ENCODE results near the gene NUMBL. TPM values are rescaled to one million over a fixed set of nuclear protein-coding genes. Genes with fewer than 3 reads are reported as not detected.
"Not testable (repeated sequence)": the region's sequence is repeated elsewhere in the genome, so short reads cannot be mapped to it uniquely, and the experiment has no call there.

NUMBL gene
- total and polyA plus RNA-seq, 2 experiments from 2014 or later: 33.4 to 35.1 TPM

DNA sequence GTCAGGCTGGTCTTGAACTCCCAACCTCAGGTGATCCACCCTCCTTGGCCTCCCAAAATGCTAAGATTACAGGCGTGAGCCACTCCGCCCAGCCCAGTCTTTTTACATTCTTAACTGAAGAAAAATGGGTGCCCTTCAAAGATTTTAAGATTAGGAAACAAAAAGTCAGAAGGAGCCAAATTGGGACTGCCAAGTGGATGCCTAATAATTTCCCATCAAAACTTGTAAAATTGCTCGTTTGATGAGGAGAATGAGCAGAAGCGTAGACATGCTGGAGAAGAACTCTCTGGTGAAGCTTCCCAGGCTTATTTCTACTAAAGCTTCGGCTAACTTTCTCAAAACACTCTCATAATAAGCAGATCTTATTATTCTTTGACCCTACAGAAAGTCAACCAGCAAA, 31.3 kb downstream of the NUMBL start:
- no peak overlapping the region for H3K4me3 ChIP-seq
- no peaks in the 10 kb centered on the region for H3K9me2 ChIP-seq (ENCODE audit: insufficient read depth)
- H3K4me1 ChIP-seq (ENCODE audit: insufficient read depth): 0 out of 2 replicates have a peak, but pooled peaks cover 6% of the 10 kb centered on the region
- no peak overlapping the region for H3K27ac ChIP-seq
- DNase-seq: no peak
- TF ChIP-seq EZH2 (IDR thresholded peaks at IDR 0.05; ENCODE audit: insufficient read depth, poor library complexity, severe bottlenecking) (no peak), EZH2phosphoT487 (IDR thresholded peaks at IDR 0.05; ENCODE audit: insufficient read depth, low read depth) (no peak)
- H3K9me3 ChIP-seq (ENCODE audit: low read depth): no peaks in the 10 kb centered on the region
- H3F3A ChIP-seq (ENCODE audit: insufficient read depth): peaks cover 15% of the 10 kb centered on the region
- H3K36me3 ChIP-seq (ENCODE audit: low read depth): no peaks in the 10 kb centered on the region
- H3K4me2 ChIP-seq (ENCODE audit: unreplicated experiment): no peak overlapping the region
- no peak overlapping the region for H3K9ac ChIP-seq
- 45 to 47% methylated on average over 5 of the region's 5 CpGs for WGBS, 2 experiments (ENCODE audit: low coverage in 1 of 2, low lambda C conversion rate in 2 of 2, missing lambda C conversion rate in 2 of 2)
- H3K79me2 ChIP-seq (ENCODE audit: insufficient read depth): no peaks in the 10 kb centered on the region
- H2AFZ ChIP-seq: 0 out of 2 replicates have a peak overlapping the region, but pooled peaks have one; percentile 4
- no peaks in the 10 kb centered on the region for H3K27me3 ChIP-seq (replicated peaks; ENCODE audit: insufficient read depth)
- in situ Hi-C loops (cut with MboI): loop anchor here (25.0 kb wide), 1 partner anchor 478 kb away; no protein-coding TSS in a partner anchor
- H4K20me1 ChIP-seq (ENCODE audit: insufficient read depth): no peaks in the 10 kb centered on the region

DNA sequence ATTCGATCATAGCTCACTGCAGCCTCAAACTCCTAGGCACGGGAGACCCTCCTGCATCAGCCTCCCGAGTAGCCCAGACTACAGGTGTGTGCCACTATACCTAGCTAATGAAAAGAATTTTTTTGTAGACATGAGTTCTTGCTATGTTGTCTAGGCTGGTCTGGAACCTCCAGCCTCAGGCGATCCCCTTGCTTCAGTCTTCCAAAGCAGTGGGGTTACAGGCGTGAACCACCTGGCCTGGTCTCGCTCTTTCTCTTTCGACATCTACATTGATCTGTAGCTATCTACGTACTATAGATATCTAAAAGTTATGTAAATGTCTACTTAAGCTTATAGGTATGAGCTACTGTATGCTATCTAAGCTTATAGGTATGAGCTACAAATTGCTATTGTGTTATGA, 32.4 kb downstream of the NUMBL start:
- Histone ChIP-seq H3K27ac (no peak overlapping the region), H3K4me3 (no peak overlapping the region), H3K9ac (no peak overlapping the region), H3K27me3 (replicated peaks; ENCODE audit: insufficient read depth) (no peaks in the 10 kb centered on the region), H3K9me2 (ENCODE audit: insufficient read depth) (no peaks in the 10 kb centered on the region), H3F3A (ENCODE audit: insufficient read depth) (peaks cover 7% of the 10 kb centered on the region), H4K20me1 (ENCODE audit: insufficient read depth) (no peaks in the 10 kb centered on the region), H3K79me2 (ENCODE audit: insufficient read depth) (no peaks in the 10 kb centered on the region), H3K4me1 (ENCODE audit: insufficient read depth) (no peaks in the 10 kb centered on the region), H3K4me2 (ENCODE audit: unreplicated experiment) (no peak overlapping the region), H3K9me3 (ENCODE audit: low read depth) (no peaks in the 10 kb centered on the region), H2AFZ (no peak overlapping the region), H3K36me3 (ENCODE audit: low read depth) (no peaks in the 10 kb centered on the region)
- in situ Hi-C loops (cut with MboI): loop anchor here (25.0 kb wide), 1 partner anchor 479 kb away; no protein-coding TSS in a partner anchor
- no peak for TF ChIP-seq EZH2 (IDR thresholded peaks at IDR 0.05; ENCODE audit: insufficient read depth, poor library complexity, severe bottlenecking)
- no peak for TF ChIP-seq EZH2phosphoT487 (IDR thresholded peaks at IDR 0.05; ENCODE audit: insufficient read depth, low read depth)
- WGBS, 2 experiments (ENCODE audit: low coverage in 1 of 2, low lambda C conversion rate in 2 of 2, missing lambda C conversion rate in 2 of 2): 93 to 94% methylated on average over 8 of the region's 8 CpGs
- no peak for DNase-seq

DNA sequence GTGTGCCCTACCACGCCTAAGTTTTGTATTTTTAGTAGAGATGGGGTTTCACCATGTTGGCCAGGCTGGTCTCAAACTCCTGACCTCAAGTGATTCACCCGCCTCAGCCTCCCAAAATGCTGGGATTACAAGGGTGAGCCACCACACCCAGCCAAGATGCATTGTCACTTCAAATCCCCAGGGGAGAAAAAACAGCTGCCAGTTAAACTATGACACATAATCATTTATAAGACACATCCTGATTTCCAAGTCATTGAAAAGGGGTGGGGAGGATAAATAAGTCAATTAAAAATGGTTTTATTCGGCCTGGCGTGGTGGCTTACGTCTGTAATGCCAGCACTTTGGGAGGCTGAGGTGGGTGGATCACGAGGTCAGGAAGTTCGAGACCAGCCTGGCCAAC, 34.8 kb downstream of the NUMBL start:
- H3K9me3 ChIP-seq (ENCODE audit: low read depth); H3K27me3 ChIP-seq (replicated peaks; ENCODE audit: insufficient read depth); H4K20me1 ChIP-seq (ENCODE audit: insufficient read depth); H3K4me2 ChIP-seq (ENCODE audit: unreplicated experiment); H3K36me3 ChIP-seq (ENCODE audit: low read depth); H3K4me3 ChIP-seq; H3K4me1 ChIP-seq (ENCODE audit: insufficient read depth); H3K79me2 ChIP-seq (ENCODE audit: insufficient read depth); H3K9me2 ChIP-seq (ENCODE audit: insufficient read depth); H2AFZ ChIP-seq; H3K27ac ChIP-seq; H3F3A ChIP-seq (ENCODE audit: insufficient read depth); H3K9ac ChIP-seq: not testable (repeated sequence)
- peak; percentile 27 for DNase-seq
- 24 to 25% methylated on average over 7 of the region's 7 CpGs for WGBS, 2 experiments (ENCODE audit: low coverage in 1 of 2, low lambda C conversion rate in 2 of 2, missing lambda C conversion rate in 2 of 2)
- in situ Hi-C loops (cut with MboI): loop anchor here (25.0 kb wide), 1 partner anchor 482 kb away; no protein-coding TSS in a partner anchor

GRCh38 chr19:40652303-40652702, 38.1 kb downstream of the NUMBL start:
- H3K9me3 ChIP-seq (ENCODE audit: low read depth); H3K79me2 ChIP-seq (ENCODE audit: insufficient read depth); H2AFZ ChIP-seq; DNase-seq; H3K4me3 ChIP-seq; H3K4me2 ChIP-seq (ENCODE audit: unreplicated experiment); H3F3A ChIP-seq (ENCODE audit: insufficient read depth); H3K27ac ChIP-seq; H3K36me3 ChIP-seq (ENCODE audit: low read depth); H4K20me1 ChIP-seq (ENCODE audit: insufficient read depth); H3K27me3 ChIP-seq (replicated peaks; ENCODE audit: insufficient read depth); H3K9me2 ChIP-seq (ENCODE audit: insufficient read depth); H3K9ac ChIP-seq: not testable (repeated sequence)
- WGBS, 2 experiments (ENCODE audit: low coverage in 1 of 2, low lambda C conversion rate in 2 of 2, missing lambda C conversion rate in 2 of 2): 78 to 82% methylated on average over 11 of the region's 11 CpGs
- in situ Hi-C loops (cut with MboI): loop anchor here (25.0 kb wide), 1 partner anchor 485 kb away; no protein-coding TSS in a partner anchor
- peaks cover 11% of the 10 kb centered on the region for H3K4me1 ChIP-seq (ENCODE audit: insufficient read depth)

DNA sequence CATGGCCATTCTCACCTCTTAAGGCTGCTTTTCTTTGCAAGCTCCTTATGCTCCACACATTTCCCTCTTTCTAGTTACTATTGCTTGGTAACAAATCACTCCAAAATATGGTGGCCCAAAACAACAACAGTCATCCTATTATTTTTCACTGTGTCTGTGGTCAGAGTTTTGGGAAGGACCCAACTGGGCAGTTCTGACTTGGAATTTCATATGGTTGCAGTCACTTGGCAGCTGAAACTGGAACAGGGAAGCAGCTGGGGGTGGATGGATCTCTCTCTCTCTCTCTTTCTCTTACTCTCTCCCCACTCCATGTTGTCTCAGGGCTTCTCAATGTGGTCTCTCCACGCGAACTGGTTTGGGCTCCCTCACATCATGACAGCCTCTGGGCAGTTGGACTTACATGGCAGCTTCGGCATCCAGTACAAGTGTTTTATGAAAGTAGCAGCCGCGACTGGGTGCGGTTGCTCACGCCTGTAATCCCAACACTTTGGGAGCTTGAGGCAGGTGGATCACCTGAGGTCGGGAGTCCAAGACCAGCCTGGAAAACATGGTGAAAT, 39.6 kb downstream of the NUMBL start:
- no peaks in the 10 kb centered on the region for H4K20me1 ChIP-seq (ENCODE audit: insufficient read depth)
- H3K4me2 ChIP-seq (ENCODE audit: unreplicated experiment): peak overlapping the region; percentile 46
- H2AFZ ChIP-seq: peak overlapping the region; percentile 44
- H3K9ac ChIP-seq: peak overlapping the region; percentile 43
- no peaks in the 10 kb centered on the region for H3K27me3 ChIP-seq (replicated peaks; ENCODE audit: insufficient read depth)
- H3K27ac ChIP-seq: peak overlapping the region; percentile 79
- peak; percentile 93 for DNase-seq
- peaks cover 22% of the 10 kb centered on the region for H3K4me1 ChIP-seq (ENCODE audit: insufficient read depth)
- in situ Hi-C loops (cut with MboI): loop anchor here (25.0 kb wide), 1 partner anchor 486 kb away; no protein-coding TSS in a partner anchor
- H3K36me3 ChIP-seq (ENCODE audit: low read depth): no peaks in the 10 kb centered on the region
- WGBS, 2 experiments (ENCODE audit: low coverage in 1 of 2, low lambda C conversion rate in 2 of 2, missing lambda C conversion rate in 2 of 2): 60 to 62% methylated on average over 8 of the region's 8 CpGs
- TF ChIP-seq EZH2phosphoT487 (IDR thresholded peaks at IDR 0.05; ENCODE audit: insufficient read depth, low read depth) (no peak), EZH2 (IDR thresholded peaks at IDR 0.05; ENCODE audit: insufficient read depth, poor library complexity, severe bottlenecking) (no peak)
- no peaks in the 10 kb centered on the region for H3K9me2 ChIP-seq (ENCODE audit: insufficient read depth)
- H3F3A ChIP-seq (ENCODE audit: insufficient read depth): peaks cover 18% of the 10 kb centered on the region
- H3K79me2 ChIP-seq (ENCODE audit: insufficient read depth): no peaks in the 10 kb centered on the region
- H3K4me3 ChIP-seq: no peak overlapping the region
- no peaks in the 10 kb centered on the region for H3K9me3 ChIP-seq (ENCODE audit: low read depth)

- DNase-seq: peak; percentile 41
- not testable (repeated sequence) for H4K20me1 ChIP-seq (ENCODE audit: insufficient read depth); H3K9me3 ChIP-seq (ENCODE audit: low read depth); H3K9me2 ChIP-seq (ENCODE audit: insufficient read depth); H3K4me3 ChIP-seq; H3K27me3 ChIP-seq (replicated peaks; ENCODE audit: insufficient read depth); H3K79me2 ChIP-seq (ENCODE audit: insufficient read depth); H3K36me3 ChIP-seq (ENCODE audit: low read depth)
- Histone ChIP-seq H3K27ac (peak overlapping the region; percentile 79), H3K4me1 (ENCODE audit: insufficient read depth) (peaks cover 25% of the 10 kb centered on the region), H3F3A (ENCODE audit: insufficient read depth) (peaks cover 21% of the 10 kb centered on the region), H2AFZ (peak overlapping the region; percentile 44; the same call in 1 of the 2 replicates), H3K4me2 (ENCODE audit: unreplicated experiment) (peak overlapping the region; percentile 46), H3K9ac (peak overlapping the region; percentile 43)
- 58 to 60% methylated on average over 9 of the region's 9 CpGs for WGBS, 2 experiments (ENCODE audit: low coverage in 1 of 2, low lambda C conversion rate in 2 of 2, missing lambda C conversion rate in 2 of 2)
- in situ Hi-C loops (cut with MboI): loop anchor here (25.0 kb wide), 1 partner anchor 487 kb away; no protein-coding TSS in a partner anchor
These were observed 40.4 kb downstream of the NUMBL start for GRCh38 chr19:40649903-40650675.

All from GM23248 (cell line).